GM18505 (cell line): ENCODE measurements around the gene CNTFR.

Experiments
- ATAC-seq: cut with Tn5 transposase; IDR thresholded peaks from one replicate; pipeline ENCODE4 v1.9.1; 2021; ENCODE audit not compliant: unreplicated experiment
- POLR2A ChIP-seq: IDR thresholded peaks from 4 replicates; pipeline ENCODE4 v1.6.1; 2011; ENCODE audit warnings: borderline replicate concordance; ENCODE audit not compliant: insufficient read depth, insufficient read length; ENCODE audit errors: extremely low read depth

The CNTFR gene

GRCh38 chr9:34554211-34555001 lies 35.1 kb downstream of the CNTFR start:
- no peak for ATAC-seq
- TF ChIP-seq POLR2A: no peak

- ATAC-seq: no peak
- TF ChIP-seq POLR2A: no peak
These were observed 36.0 kb downstream of the CNTFR start for GRCh38 chr9:34553511-34554021.

DNA sequence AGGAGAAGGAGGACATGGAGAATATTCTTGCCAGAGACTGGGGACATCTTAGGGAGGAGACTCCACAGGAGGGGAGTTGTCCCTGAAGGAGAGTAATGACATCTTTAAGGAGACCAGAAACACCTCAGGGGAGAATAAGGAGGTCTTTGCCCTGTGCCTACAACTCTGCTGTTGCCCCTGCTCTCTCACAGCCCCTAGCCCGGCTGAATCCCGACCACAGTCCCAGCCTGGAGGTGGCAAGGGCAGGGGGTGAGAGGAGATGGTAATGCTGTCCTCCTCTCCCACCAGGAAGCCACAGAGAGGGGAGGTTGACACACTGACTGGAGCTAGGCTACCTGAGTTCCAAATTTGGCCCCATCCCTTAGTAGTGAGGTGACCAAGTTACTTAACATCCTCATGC lies 36.5 kb downstream of the CNTFR start:
- TF ChIP-seq POLR2A: no peak
- ATAC-seq: no peak

GRCh38 chr9:34552606-34552981 lies 36.9 kb downstream of the CNTFR start:
- TF ChIP-seq POLR2A: no peak
- ATAC-seq: no peak

DNA sequence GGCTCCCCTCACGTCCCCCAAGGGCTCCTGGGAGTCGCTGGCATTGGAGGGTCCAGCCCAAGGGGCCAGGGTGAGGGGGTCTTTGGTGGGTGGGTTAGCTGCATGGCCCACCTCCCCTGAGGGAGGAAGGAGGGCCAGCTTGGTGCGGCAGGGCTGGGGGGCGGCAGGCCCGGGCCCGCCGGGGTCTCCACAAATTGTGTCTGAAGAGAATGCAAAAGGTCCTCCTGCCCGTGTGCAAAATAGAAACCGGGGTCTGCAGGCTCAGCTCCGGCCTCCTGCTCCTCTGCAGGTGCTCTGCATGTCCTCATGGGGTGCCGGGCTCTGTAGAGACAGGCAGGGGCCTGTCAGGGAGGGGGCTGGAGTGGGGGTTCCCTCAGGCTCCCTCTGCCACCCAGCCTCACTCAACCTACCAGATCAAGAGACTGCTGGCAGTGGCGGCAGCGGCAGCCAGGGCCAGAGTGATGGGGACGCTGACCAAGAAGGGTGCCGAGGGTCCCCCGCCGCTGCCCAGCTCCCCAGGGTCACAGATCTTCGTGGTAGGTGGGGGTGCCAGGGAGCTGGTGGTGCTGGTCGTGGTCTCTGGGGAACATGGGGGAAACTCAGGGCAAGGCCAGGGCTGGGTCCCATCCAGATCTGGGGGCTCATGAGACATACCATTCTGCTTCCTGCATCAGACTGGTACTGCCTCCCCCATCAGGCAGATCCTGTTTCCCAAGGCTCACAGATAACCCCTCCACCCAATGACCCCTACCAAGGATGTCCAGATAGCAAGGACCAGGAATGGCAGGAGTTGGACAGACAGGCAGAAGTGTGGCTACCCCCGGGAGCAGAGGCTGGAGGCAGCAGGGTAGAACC lies 37.5 kb downstream of the CNTFR start:
- TF ChIP-seq POLR2A: no peak
- ATAC-seq: no peak

GRCh38 chr9:34550681-34551270 lies 38.7 kb downstream of the CNTFR start:
- no peak for ATAC-seq
- no peak for TF ChIP-seq POLR2A

GRCh38 chr9:34550016-34550680 lies 39.4 kb downstream of the CNTFR start:
- TF ChIP-seq POLR2A: no peak
- no peak for ATAC-seq

GRCh38 chr9:34549407-34549732 lies 40.2 kb downstream of the CNTFR start:
- TF ChIP-seq POLR2A: no peak
- ATAC-seq: no peak

GRCh38 chr9:34547960-34548611 lies 41.4 kb downstream of the CNTFR start:
- ATAC-seq: no peak
- no peak for TF ChIP-seq POLR2A

- no peak for ATAC-seq
- TF ChIP-seq POLR2A: no peak
These were observed 42.4 kb downstream of the CNTFR start for GRCh38 chr9:34546834-34547827.

DNA sequence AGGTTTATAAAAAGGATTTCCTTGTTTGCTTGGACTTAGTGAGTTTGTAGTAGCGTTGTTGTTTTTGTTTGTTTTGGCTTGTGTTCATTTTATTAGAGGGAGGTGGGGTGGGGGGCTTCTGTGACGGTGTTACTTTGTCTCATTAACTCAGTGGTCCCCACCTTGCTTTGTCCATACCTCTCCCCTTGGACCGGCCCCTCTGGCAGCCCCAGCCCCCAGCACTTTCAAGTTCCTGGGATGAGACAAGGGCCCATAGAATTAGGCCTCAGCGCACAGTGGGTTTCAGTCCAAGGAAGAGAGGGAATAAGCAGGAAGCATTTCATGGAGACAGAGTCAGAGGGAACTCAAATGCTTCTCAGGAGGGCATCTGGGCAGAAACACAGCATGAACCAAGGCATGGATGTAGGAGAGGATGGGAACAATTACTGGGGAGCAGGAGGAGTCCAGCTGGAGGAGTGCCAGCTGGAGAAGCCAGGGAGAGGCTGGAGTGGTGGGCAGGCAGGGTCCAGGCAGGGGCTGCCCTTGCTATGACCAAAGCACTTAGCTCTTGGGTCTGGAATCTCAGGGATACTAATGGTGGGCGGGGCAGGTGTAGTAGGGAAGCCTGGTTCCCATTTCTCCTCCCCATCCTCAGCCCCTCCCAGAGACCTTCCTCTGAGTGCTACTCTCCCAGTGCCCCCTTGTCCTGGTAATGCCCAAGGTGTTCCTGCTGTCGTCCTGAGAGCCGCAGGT lies 43.3 kb downstream of the CNTFR start:
- ATAC-seq: no peak
- TF ChIP-seq POLR2A: no peak
